Fibroblast of peridontal ligament (primary cell): ENCODE data around the gene GLYR1.

Experiments used
- DNase-seq: peaks from one replicate; pipeline ENCODE4 v3.0.0-alpha.2; 2010; ENCODE audit errors: extremely low read depth

The GLYR1 gene

DNA sequence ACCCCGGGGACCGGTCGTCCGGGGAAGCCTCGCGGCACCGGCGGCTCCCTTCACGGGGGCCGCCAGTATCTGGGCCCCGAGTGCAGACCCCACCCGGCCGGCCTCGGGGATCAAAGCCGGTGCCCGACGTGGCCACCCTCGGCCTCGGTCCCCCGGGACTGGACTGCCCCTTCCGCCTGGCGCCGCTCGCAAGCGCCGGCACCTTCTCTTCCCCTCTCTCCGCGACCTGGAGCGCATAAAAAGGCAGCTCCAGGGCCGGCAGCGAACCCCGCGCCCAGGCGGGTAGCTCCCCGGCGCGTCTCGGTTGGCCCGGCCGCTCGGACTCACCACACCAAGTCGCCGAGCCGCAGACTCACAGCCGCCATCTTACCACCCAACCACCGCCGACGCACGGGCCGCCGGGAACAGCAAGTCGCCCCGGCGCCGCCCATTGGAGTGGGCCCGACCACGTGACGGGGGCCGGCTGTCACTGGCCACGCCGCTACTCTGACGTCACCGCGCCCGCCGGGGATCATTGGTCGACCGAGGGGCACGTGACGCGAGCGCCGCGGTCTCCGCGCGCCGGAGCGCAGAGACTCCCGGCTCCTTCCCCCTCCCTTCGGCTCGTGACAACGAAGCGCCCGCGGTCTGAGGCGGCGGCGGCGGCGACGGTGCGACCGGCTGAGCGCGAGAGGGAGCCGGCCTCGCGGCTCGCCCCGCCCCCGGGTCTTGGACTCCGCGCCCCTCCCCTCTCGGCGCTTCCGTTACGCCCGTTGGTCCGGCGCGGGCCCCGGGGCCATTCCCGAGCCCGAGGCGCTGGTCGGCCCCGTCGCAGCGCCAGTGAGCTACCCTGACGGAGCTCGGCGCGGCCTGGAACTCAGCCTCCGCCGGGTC is at the start of gene GLYR1, which contains the start of gene UBN1:
Gene GLYR1, minus strand, starts transcription at position 388 of the 873 bp plus-strand sequence. Its CDS starts 23 bp downstream, at position 365.
Gene UBN1, plus strand, starts transcription at position 581 of the 873 bp plus-strand sequence. CDS start 5,437 bp downstream, outside the sequence.
- peak; percentile 92 for DNase-seq

DNA sequence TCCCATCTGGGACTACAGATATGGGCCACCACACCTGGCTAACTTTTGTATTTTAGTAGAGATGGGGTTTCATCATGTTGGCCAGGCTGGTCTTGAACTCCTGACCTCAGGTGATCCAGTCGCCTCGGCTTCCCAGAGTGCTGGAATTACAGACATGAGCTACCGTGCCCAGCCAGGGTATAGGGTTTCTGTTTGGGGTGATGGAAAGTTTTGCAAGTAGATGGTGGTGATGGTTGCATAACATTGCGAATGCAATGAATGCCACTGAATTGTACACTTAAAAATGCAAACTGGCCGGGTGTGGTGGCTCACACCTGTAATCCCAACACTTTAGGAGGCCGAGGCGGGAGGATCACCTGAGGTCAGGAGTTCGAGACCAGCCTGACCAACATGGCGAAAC is 49.7 kb upstream of the GLYR1 start:
- DNase-seq = peak; percentile 16

DNA sequence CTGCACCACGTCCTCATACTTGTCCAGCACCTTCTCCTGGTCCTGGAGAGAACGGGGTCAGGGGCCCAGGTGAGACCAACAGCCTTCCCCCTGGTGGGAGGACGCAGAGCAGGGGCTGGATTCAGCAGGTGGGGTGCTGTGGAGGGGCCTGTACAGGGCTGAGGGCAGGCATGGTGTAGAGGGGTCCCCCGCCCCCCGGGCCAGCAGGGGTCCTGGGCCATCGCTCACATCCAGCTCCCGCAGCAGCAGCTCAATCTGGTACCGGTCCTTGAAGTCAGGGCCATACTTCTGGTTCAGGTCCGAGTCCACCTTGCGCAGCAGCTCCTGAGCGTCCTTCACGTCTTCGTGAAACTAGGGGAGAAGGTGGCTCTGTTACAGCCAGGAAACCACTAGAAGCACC is 48.3 kb upstream of the GLYR1 start:
- DNase-seq = no peak

DNA sequence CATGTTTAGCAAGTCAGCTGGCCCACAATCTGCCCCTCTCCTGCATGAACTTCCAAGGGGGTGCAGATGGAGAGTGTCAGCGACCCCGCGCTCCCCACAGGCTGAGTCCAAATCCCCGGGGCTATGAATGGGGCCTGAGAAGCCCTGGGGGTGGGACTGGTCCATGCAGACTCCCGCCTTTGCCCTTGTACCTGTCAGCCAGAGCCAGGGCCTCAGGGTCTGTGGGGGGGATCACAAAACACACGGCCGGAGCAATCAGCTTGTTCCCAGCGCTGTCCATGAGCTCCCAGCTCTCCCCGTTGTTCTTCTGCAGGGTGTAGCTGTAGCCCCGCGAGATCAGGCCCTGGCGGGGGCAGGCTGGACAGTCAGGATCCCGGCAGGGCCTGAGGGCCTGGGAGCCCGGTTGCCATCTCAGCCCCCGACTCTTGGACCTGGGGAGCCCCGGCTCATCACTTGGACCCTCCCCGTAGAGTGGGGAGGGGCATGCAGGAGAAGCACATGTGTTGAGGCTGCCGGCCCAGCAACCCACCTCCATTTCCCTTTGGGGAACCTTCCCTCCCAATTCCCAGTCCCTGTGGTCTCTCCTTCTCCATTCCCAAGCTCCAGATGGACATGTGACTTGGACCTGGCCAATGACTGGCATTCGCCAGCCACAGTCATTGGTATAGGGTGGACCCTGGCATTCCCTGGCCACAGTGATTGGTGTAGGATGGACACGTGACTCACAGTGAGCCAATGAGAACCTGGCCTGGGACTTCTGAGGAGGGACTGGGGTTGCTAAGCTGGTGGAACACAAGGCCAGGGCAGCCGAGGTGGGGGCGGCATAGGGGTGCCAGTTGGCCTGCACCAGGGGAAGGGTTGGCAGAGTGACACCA is 47.4 kb upstream of the GLYR1 start:
- DNase-seq = no peak

DNA sequence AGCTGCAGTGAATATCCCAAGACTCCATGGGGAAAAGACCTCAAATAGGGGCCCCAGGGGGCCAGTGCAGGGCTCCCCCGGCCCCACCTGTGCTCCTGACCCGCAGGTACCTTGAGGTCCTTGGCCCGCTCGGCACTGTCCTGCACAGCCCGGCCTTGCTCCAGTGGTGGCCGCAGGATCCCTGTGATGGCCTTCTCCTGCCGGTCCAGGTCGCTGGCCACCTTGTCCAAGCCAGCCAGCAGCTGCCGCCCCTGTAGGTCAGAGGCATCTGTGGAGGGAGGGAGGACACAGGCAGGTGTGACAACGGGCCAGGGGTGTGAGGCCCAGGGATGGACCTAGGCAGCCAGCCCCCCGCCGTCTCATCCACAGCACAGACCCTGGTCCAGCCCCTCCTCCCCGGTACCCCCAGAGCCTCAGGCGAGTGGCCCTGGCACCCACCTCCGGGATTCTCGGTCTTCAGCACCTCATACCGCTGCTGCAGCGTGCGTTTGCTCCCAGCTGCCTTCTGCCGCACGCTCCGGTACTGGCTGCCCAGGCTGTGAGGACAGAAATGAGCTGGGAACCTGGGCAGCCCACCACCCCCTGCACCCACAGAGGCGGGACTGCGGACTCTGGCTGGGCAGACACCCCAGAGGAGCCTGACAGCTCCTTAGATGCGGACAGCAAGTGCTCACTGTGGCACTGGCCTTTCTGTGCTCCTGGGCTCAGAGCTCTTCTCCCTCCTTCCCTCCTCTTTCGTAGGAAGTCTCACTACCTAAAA is 46.2 kb upstream of the GLYR1 start:
- no peak for DNase-seq

DNA sequence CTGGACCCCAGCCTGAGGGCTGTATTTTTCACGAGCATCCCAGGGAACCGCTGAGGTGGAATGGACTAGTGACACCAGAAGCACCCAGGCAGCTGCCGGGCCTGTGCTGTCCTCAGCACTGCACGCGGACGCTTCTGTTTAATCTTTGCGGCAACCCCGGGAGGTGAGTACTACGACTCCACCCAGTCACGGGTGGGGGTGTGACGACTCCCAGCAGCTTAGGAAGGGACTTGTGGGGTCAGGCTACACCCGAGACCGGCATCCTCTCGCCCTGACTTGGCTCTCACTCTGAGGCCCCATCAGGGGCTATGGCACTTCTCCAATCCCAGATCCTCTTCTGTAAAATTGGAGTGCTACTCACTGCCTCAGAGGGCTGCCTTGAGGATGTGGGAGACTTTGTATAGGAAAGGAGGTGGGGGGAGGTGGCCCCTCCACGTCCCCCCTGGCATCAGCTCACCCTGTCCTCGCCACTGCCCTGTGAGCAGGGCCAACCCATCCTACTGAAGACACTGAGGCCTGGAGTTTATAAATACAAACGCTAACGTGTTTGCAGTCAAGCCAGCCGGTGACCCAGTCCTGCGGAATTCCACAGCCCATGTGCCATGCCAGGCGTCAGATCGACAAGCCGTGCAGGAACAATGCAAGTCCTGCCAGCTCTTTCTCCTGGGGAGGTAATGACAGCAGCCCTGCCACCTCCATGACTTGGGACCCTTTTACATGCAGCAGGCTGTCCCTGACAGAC is 45.4 kb upstream of the GLYR1 start:
- peak; percentile 63 for DNase-seq

DNA sequence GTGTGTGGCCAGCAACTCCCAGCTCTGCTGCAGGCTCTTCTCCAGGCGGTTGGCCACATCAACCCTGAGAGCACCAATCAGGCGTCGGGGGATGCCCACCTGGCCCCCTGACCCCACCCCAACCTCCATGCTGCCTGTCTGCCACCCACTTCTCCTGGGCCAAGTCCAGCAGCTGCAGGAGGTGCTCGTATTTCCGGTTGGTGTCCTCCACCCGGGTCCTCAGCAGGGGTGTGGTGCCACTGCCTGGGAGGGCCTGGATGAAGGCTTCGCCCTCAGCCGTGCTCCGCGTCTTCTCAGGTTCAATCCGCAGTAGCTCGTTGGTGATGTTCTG is 44.8 kb upstream of the GLYR1 start:
- no peak for DNase-seq

DNA sequence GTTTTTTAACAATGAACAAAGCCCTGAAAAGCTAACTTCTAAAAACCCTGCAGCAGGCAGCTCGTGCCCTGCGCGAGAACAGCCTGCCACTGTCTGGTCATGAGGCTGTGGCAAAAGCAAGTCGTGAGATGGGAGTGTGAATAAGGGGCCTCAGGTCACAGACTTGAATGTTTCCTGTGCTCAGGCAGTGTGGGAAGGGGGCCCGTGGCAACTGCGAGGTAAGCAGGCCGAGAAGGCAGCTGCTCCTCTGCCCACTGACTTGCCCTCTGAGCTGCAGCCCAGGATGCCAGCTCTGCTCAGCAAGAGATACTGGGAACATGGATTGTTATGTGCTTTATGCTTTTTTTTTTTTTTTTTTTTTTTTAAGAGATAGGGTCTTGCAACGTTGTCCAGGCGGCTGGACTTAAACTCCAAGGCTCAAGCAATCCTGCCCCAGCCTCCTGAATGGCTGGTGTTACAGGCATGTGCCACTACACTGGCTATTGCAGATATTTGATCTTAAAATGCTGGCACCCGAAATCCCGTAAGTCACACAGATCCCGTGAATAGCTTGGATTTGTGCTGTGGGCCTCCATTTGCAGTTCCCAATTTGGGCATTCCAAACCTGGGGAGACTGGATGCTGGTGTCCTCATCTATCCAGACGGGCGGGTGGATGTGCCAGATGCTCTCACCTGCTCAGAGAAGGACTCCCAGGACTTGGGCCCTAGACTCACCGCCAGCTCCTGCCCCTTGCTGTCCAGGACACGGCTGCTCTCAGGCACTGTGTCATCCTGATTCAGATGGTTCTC is 44.2 kb upstream of the GLYR1 start:
- no peak for DNase-seq

DNA sequence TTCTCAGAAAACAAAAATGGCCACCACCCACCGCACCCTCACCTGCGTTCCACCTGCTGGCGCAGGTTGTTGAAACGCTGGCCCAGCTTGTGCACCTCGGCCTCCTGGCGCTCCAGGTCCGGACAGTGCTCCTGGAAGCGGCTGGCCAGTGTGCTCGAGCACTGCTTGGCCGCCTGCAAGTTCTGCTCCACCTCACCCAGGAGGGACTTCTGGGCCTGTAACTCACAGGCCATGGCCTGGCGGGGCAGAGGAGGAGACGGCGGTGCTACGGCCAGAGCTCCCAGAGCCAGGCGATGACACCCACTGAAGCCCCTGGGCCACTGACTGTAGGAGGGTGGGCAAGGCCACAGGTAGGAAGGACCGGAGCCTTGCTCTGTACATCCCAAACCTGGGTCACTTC is 43.6 kb upstream of the GLYR1 start:
- DNase-seq = no peak

DNA sequence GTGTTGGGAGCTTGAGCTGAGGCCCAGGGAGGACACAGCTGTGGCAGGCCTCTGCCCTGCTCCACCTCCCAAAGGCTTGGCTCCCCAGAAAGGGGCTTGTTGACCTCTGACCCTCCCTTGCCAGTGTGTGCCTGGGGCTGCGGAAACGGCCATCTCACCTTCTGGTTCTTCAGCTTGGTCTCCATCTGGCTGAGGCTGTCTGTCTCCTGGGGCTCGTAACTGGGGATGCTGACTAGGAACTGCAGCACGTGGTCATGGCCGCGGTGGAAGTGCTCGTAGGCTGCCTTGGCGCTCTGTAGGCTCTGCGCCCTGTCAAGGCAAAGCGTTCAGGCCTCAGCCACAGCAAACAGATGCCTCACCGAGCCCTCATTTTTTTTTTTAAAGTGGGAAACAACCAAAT is 42.9 kb upstream of the GLYR1 start:
- no peak for DNase-seq

DNA sequence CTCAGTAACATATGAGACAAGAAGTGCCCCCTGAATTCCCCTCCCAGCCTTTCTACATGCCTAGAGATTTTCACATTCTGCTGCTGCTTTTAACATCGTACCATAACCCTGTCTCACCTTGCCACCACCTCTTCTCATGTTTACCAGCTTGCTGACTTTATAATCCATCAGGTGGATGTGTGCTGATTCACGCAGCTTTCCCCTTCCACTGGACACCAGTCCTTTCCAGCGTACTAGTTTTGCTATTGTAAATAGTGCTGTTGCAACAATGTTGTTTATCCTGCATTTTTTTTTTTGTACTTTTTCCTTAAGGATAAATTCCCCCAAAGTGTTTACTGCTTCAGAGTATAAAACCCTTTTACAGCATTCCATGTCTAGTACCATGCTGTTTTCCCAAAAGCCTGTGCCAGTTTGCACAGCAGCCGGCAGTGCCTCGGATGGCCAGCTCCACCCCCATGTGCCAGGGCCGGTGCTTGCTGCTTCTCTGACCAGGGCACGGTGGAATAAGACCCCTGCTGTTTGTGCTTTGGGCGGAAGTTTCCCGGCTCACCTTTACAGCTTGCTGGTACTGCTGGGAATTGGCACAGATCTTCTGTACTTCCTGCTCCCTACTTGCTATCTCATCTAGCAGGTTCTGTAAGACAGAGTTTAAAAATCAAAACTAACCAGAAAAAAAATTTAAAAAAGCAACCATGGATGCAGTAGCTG is 41.5 kb upstream of the GLYR1 start:
- DNase-seq = no peak

DNA sequence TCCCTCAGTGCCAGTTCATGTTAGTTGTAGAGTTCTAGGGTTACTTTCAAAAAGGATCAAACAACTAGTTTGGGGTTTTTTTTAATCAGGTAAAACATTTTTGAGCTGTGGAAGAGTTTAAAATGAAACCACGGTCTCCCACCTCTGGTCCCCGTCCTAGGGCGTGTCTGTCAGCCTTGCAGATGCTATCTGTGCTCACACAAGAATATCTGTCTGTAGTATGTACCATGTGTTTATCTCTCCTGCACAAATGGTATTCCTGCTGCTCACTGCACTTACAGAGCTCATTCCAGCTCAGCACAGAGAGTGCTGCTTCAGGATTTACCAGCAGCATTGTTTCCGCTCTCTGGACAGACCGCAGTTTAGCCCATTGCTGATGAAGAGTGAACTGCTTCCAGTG is 39.1 kb upstream of the GLYR1 start:
- no peak for DNase-seq

DNA sequence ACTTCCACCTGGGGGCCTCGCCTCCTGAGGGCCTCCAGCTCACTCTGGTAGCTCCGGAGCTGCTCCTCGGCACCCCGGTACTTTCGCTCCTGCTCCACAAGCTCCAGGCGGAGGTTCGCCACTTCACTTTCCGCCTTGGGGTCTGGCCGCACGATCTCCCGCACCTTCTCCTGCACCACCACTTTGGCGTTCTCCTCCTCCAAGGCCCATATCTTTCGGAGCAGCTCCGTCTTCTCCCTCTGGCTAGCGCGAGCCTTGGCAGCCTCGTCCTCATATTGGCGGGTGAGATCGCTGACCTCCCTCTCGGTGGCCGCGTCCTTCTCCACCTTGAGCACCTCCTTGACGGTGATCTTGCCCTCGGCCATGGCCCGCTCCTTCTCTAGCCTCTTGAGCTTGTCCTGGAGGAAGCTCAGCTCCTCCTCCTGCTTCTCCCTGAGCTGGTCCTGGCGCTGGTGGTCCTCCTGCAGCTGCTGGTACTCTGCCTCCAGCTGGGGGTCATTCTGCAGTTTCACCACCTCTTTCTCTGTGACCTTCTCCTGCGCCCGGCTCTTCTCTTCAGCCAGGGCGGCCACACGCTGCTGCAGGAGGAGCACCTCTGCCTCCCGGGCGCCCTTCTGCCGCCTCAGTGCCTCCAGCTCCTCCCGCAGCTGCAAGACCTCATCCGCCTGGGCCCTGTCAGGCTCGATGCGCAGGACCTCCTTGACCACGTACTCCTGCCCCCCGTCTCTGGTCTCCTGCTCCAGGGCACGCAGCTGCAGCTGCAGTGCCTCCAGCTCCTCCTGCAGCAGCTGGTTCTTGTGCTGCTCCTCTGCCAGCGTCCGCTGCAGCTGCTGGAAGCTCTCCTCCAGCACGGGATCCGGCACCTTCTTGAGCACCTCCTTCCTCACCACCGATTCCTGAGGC is 38.1 kb upstream of the GLYR1 start:
- DNase-seq = no peak

DNA sequence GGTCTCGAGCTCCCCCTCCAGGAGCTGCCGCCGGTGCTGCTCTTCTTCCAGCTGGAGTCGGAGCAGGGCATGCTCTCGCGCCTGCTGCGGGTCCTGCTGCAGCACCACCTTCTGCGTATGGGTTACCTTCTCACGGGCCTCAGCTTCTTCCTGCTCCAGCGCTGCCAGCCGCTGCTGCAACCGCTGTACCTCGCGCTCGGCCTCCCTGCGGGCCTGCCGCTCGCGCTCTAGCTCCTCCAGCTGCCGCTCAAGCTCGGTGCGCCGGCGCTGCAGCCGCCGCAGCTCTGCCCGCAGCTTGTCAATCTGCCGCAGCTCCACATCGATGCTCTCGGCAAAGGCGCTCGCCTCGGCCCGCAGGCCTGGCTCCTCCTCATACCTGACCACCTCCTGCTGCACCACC is 37.1 kb upstream of the GLYR1 start:
- DNase-seq = no peak

DNA sequence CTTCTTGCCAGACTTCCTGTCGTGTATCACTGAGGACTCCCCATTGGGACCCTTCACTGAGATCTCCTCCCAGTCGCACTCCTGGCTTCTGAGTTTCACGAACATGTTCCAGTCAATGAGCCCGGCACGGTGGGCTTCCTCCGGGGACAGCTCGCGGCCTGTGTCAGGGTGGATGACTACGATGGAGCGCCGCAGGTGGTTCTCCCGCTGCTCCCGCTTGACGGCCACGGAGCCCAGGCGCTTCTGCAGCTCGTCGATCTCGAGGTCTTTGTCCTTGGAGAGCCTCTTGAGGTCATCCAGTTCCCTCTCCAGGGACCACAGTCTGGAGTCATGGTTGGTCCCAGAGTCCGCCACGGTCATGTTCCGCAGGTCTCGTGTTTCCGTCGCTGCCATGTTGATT is 36.4 kb upstream of the GLYR1 start:
- no peak for DNase-seq

DNA sequence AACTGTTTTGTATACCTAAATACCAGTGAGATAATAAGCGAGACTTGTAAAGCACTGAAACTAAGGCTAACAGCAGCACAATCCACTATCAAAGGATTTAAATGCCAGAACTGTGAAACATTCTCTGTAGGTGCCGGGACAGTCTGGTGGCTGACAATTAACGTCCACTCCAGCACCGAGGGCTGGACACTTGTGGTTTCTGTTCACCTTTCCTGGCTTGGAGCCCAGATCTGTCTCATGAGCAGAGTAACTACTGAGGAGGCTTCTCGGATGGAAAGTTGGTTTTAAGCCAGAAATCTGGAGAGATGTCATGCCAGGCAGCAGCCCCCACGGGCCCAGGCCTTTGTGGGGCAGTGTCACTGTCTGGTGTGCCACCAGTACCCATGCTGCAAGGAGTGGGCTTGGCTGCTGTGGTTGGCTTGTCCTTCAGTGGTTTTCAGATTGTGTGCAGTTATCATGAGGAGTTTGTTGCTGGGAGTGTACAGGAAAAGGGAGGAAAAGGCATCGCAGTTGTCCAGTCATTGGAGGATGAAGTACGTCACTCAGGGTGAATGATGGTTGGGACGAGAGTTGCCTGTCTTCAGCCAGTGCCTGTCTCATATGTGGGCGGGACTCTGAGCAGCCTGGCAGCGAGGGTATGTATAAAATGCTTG is 35.7 kb upstream of the GLYR1 start:
- no peak for DNase-seq

DNA sequence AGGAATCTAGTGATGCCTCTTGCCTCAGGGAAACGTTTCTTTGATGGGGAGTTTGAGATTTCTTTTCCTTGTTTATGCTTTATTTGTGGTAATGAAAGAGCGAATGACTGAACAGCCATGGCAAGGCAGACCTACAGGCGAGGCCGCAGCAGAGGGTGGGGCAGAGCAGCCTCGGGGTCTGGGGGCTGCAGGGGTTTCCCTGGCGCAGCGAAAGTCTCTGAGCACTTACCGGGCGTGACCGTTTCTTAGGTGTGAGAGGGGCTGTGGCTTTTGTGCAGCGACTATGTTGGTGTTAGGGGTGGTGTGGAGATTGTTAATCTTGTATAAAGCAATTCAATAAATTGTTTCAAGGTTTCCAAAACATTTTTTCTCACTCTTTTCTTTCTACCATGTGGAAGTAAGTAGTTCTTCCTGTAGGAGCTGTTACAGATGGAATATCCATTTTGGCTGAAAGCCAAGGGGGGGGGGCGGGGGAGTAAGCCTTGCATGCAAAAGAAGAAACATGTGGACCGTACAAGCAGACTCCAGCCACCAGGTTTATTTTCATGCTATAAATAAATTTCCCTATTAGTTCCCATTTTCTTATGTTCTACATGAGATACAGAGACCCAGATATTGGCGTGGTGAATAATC is 35.0 kb upstream of the GLYR1 start:
- peak; percentile 61 for DNase-seq
